ENCODE data around the gene MALAT1.

The MALAT1 gene

DNA sequence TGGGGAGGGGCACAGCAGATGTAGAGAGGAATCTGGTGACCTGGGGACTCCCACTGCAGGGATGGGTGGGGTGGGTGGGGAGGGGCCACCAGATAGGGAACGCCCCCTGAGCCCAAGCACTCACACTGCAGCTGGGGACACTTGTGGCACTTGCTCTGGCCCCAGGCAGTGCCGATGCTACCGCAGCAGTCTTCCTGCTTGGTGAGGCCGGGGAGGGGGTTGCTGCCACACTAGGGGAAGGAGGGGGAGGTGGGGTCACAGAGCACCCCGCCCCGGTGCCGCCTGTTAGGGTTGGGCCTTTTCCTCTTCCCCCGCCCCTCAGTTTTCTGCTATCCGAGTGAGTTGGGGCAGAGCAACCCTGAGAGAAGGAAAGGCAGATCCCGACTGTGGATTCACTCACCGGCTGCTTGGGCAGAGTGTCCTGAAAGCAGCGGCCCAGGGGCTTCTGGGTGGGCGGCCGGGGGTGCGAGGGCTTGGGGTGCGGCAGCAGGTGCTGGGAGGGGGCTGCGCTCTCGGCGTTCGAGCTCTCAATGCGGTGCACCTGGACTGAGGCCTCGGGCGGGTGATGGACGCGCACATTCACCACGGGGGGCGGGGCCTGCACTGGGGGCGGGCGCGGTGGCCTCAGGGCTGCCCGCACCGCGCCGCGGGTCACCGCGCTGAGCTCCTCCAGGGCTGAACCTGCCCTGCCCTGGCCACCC, 54.6 kb downstream of the MALAT1 start:
- TF ChIP-seq, protein P1, sequence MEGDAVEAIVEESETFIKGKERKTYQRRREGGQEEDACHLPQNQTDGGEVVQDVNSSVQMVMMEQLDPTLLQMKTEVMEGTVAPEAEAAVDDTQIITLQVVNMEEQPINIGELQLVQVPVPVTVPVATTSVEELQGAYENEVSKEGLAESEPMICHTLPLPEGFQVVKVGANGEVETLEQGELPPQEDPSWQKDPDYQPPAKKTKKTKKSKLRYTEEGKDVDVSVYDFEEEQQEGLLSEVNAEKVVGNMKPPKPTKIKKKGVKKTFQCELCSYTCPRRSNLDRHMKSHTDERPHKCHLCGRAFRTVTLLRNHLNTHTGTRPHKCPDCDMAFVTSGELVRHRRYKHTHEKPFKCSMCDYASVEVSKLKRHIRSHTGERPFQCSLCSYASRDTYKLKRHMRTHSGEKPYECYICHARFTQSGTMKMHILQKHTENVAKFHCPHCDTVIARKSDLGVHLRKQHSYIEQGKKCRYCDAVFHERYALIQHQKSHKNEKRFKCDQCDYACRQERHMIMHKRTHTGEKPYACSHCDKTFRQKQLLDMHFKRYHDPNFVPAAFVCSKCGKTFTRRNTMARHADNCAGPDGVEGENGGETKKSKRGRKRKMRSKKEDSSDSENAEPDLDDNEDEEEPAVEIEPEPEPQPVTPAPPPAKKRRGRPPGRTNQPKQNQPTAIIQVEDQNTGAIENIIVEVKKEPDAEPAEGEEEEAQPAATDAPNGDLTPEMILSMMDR (IDR thresholded peaks at IDR 0.05; ENCODE audit: poor library complexity, severe bottlenecking) = no peak
- H3K4me3 ChIP-seq (ENCODE audit: severe bottlenecking) = no peak overlapping the region
- H3K27me3 ChIP-seq (ENCODE audit: insufficient read depth, poor library complexity, severe bottlenecking) = no peaks in the 10 kb centered on the region
- H3K36me3 ChIP-seq (ENCODE audit: low read depth) = peaks cover 4% of the 10 kb centered on the region; the same call in 1 of the 2 replicates
- ATAC-seq (ENCODE audit: low read depth) = no peak
- H3K27ac ChIP-seq (ENCODE audit: poor library complexity, severe bottlenecking) = no peak overlapping the region
- no peak for DNase-seq (ENCODE audit: low spot score)
- peaks cover 23% of the 10 kb centered on the region for H3K4me1 ChIP-seq (ENCODE audit: insufficient read depth, poor library complexity, severe bottlenecking)
- no peaks in the 10 kb centered on the region for H3K9me3 ChIP-seq (ENCODE audit: severe bottlenecking)

- Histone ChIP-seq H3K4me3 (ENCODE audit: severe bottlenecking) (no peak overlapping the region), H3K4me1 (ENCODE audit: insufficient read depth, poor library complexity, severe bottlenecking) (peaks cover 31% of the 10 kb centered on the region), H3K9me3 (ENCODE audit: severe bottlenecking) (no peaks in the 10 kb centered on the region), H3K27ac (ENCODE audit: poor library complexity, severe bottlenecking) (peak overlapping the region; percentile 85), H3K36me3 (ENCODE audit: low read depth) (peaks cover 4% of the 10 kb centered on the region; the same call in 1 of the 2 replicates), H3K27me3 (ENCODE audit: insufficient read depth, poor library complexity, severe bottlenecking) (no peaks in the 10 kb centered on the region)
- DNase-seq (ENCODE audit: low spot score) = no peak
- TF ChIP-seq, protein P1 (IDR thresholded peaks at IDR 0.05; ENCODE audit: poor library complexity, severe bottlenecking) = no peak
- ATAC-seq (ENCODE audit: low read depth) = no peak
Measured at GRCh38 chr11:65554057-65554818, 55.4 kb downstream of the MALAT1 start.

DNA sequence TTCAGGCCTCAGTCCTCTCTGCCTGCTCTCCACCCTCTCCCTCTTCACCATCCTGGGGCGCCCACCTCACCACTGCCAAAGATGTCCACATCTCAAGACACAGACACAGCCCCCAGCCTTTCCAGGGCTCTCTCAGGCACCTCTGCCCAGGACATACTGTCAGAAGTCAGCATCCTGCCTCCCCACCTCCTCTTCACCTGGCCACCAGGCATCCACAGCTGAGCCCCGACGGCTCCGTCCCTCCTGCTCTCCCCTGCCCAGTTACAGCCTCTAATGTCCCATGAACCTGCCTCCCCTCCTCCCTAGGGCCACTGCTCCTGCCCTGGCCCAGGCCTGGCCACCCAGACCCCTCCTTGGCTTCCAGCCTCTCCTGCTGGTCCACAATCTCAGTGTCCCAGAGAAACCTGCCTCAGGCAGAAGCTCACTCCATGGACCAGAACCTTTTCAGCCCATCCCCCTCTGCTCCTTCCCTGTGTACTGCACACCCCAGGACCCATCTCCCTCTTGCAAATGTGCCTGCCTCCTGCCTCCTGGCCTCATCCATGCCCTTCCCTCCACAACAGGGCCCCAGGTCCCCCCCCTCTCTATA, 56.1 kb downstream of the MALAT1 start:
- Histone ChIP-seq H3K9me3 (ENCODE audit: severe bottlenecking) (no peaks in the 10 kb centered on the region), H3K36me3 (ENCODE audit: low read depth) (peaks cover 3% of the 10 kb centered on the region; the same call in 1 of the 2 replicates), H3K27ac (ENCODE audit: poor library complexity, severe bottlenecking) (peak overlapping the region; percentile 85), H3K4me3 (ENCODE audit: severe bottlenecking) (no peak overlapping the region), H3K27me3 (ENCODE audit: insufficient read depth, poor library complexity, severe bottlenecking) (no peaks in the 10 kb centered on the region), H3K4me1 (ENCODE audit: insufficient read depth, poor library complexity, severe bottlenecking) (peaks cover 38% of the 10 kb centered on the region)
- DNase-seq (ENCODE audit: low spot score) = no peak
- no peak for ATAC-seq (ENCODE audit: low read depth)
- TF ChIP-seq, protein P1 (IDR thresholded peaks at IDR 0.05; ENCODE audit: poor library complexity, severe bottlenecking) = no peak

DNA sequence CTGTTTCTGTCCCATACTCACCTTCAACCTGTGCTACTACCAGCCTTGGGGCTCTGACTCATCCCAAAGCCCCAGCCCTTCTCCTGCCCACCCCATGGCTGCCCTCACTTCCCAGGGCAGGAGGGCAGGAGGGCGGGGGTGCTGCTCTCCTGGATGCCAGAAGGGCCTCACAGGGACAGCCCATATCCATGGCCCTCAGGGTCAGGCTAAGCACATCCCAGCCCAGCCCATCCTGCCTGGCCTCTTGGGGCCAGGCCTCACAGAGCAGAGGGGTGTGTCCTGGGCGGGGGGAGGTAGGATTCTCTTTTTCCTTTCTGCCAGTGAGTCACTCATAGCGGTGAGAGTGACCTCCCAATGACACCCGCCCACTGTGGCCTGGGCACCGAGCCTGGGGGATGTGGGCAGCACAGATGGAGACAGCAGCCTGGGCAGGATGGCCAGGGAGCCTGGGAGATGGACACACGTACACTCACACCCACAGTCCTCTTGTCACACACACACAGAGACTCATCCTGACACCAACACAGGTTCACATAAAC, 56.9 kb downstream of the MALAT1 start:
- ATAC-seq (ENCODE audit: low read depth) (peak; percentile 64), DNase-seq (ENCODE audit: low spot score) (peak; percentile 88)
- Histone ChIP-seq H3K4me1 (ENCODE audit: insufficient read depth, poor library complexity, severe bottlenecking) (peaks cover 46% of the 10 kb centered on the region), H3K9me3 (ENCODE audit: severe bottlenecking) (no peaks in the 10 kb centered on the region), H3K36me3 (ENCODE audit: low read depth) (no peaks in the 10 kb centered on the region), H3K27me3 (ENCODE audit: insufficient read depth, poor library complexity, severe bottlenecking) (no peaks in the 10 kb centered on the region), H3K4me3 (ENCODE audit: severe bottlenecking) (no peak overlapping the region), H3K27ac (ENCODE audit: poor library complexity, severe bottlenecking) (peak overlapping the region; percentile 85)
- TF ChIP-seq, protein P1 (IDR thresholded peaks at IDR 0.05; ENCODE audit: poor library complexity, severe bottlenecking) = no peak
